Memory B cell (primary cell): Measurements from ENCODE around the gene TCAP.
A peak's percentile ranks its signal among the peaks of the same experiment; 100 is the strongest.

ENCODE experiments used
- ATAC-seq: fragments of 150-1000 bp; cut with Tn5 transposase; 2 replicates; pipeline ENCODE4 v1.10.0; 2021; ENCODE audit warnings: low read depth, mild to moderate bottlenecking, moderate library complexity
- DNase-seq, 2 donors: peaks; one replicate each; pipeline ENCODE4 v3.0.0; 2022; ENCODE audit warnings: low spot score in 2 of 2
- H3K27ac Mint-ChIP-seq: one replicate; pipeline ENCODE4 v1.8.0; 2022; ENCODE audit warnings: mild to moderate bottlenecking, moderate library complexity, mixed read lengths
- H3K27me3 Mint-ChIP-seq: one replicate; pipeline ENCODE4 v1.8.0; 2022; ENCODE audit warnings: mixed read lengths
- H3K36me3 Mint-ChIP-seq: one replicate; pipeline ENCODE4 v1.8.0; 2022; ENCODE audit warnings: mild to moderate bottlenecking, mixed read lengths
- H3K4me1 Mint-ChIP-seq: one replicate; pipeline ENCODE4 v1.8.0; 2022; ENCODE audit warnings: mixed read lengths
- H3K4me3 Mint-ChIP-seq: one replicate; pipeline ENCODE4 v1.8.0; 2022; ENCODE audit warnings: mild to moderate bottlenecking, moderate library complexity, mixed read lengths
- H3K9me3 Mint-ChIP-seq: one replicate; pipeline ENCODE4 v1.8.0; 2022; ENCODE audit warnings: mixed read lengths

Gene TCAP

GRCh38 chr17:39664581-39665561, at the start of gene TCAP:
Gene TCAP (plus strand): TSS chr17:39665349. CDS start chr17:39665360, 11 bp downstream.
- H3K4me1 Mint-ChIP-seq, result peaks cover 13% of the 10 kb centered on the region
- H3K27me3 Mint-ChIP-seq, result peaks cover 6% of the 10 kb centered on the region
- H3K27ac Mint-ChIP-seq, result no peak within 1 kb of the TSS
- ATAC-seq (no peak), DNase-seq (no peak)
- H3K4me3 Mint-ChIP-seq, result peak within 1 kb of the TSS; percentile 30
- no peaks in the 10 kb centered on the region for H3K9me3 Mint-ChIP-seq
- H3K36me3 Mint-ChIP-seq, result peaks cover 5% of the 10 kb centered on the region

- ATAC-seq (no peak), DNase-seq (no peak)
- Mint-ChIP-seq H3K27me3 (peaks cover 15% of the 10 kb centered on the region), H3K4me3 (no peak overlapping the region), H3K4me1 (peaks cover 17% of the 10 kb centered on the region), H3K36me3 (no peaks in the 10 kb centered on the region), H3K9me3 (no peaks in the 10 kb centered on the region), H3K27ac (no peak overlapping the region)
Measured at GRCh38 chr17:39615434-39615833, 49.7 kb upstream of the TCAP start.

- no peaks in the 10 kb centered on the region for H3K36me3 Mint-ChIP-seq
- no peak for DNase-seq
- H3K4me1 Mint-ChIP-seq, result peaks cover 20% of the 10 kb centered on the region
- peaks cover 12% of the 10 kb centered on the region for H3K27me3 Mint-ChIP-seq
- H3K9me3 Mint-ChIP-seq, result no peaks in the 10 kb centered on the region
- peak overlapping the region; percentile 51 for H3K4me3 Mint-ChIP-seq
- no peak for ATAC-seq
- H3K27ac Mint-ChIP-seq, result no peak overlapping the region
Measured at GRCh38 chr17:39617100-39617445, 48.1 kb upstream of the TCAP start.

- Mint-ChIP-seq H3K27ac (peak overlapping the region; percentile 84), H3K4me1 (peaks cover 25% of the 10 kb centered on the region), H3K9me3 (no peaks in the 10 kb centered on the region), H3K36me3 (no peaks in the 10 kb centered on the region), H3K4me3 (peak overlapping the region; percentile 95), H3K27me3 (peaks cover 12% of the 10 kb centered on the region)
- DNase-seq, result peak in 1 of 2 donors; percentile 53
- ATAC-seq, result peak; percentile 66
Measured at GRCh38 chr17:39617446-39618245, 47.5 kb upstream of the TCAP start.

GRCh38 chr17:39618246-39618913, 46.8 kb upstream of the TCAP start:
- H3K27ac Mint-ChIP-seq, result peak overlapping the region; percentile 84
- ATAC-seq (no peak), DNase-seq (no peak)
- H3K36me3 Mint-ChIP-seq, result no peaks in the 10 kb centered on the region
- peaks cover 8% of the 10 kb centered on the region for H3K27me3 Mint-ChIP-seq
- H3K4me1 Mint-ChIP-seq, result peaks cover 28% of the 10 kb centered on the region
- H3K9me3 Mint-ChIP-seq, result no peaks in the 10 kb centered on the region
- peak overlapping the region; percentile 95 for H3K4me3 Mint-ChIP-seq

DNA sequence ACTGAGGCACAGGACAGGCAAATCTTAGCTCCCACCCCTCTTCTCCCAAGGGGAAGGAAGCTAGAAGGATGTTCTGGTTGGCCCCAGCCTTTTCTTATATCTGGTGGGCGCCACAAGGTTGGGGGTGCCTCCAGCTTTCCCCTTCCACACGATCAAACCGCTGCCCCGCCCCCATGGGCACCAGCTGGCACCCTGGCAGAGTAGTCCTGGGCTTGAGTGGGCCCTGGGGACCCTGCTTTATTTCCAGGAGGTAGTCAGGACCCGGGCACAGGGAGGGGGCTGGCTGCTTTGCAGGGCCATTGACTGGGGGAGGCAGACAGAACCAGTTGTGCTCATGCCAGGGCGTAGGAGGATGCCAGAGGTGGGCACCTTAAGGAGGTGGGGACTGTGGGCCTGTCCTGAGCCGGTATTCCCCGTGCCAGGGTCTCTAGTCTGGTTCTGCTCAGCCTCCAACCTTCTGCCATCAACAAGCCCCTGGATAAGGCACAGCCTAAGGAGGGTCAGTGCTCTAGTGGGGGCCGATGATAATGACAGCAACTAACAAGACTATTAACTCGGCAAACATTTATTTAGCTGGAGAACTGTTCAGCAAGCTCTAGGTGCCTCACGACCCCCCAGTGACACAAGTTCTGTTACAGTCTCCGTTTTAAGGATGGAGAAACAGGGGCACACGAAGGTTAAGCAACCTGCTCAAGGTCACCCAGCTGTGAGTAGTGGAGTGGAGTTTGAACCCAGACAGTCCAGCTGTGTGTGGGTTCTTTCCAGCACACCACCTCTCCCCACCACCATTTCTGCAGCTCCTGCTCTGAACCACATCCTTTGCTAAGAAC, 46.0 kb upstream of the TCAP start:
- no peak overlapping the region for H3K4me3 Mint-ChIP-seq
- H3K9me3 Mint-ChIP-seq, result no peaks in the 10 kb centered on the region
- no peak overlapping the region for H3K27ac Mint-ChIP-seq
- H3K27me3 Mint-ChIP-seq, result peaks cover 7% of the 10 kb centered on the region
- no peak for DNase-seq
- H3K4me1 Mint-ChIP-seq, result peaks cover 28% of the 10 kb centered on the region
- ATAC-seq, result no peak
- no peaks in the 10 kb centered on the region for H3K36me3 Mint-ChIP-seq

GRCh38 chr17:39619786-39620101, 45.4 kb upstream of the TCAP start:
- no peak for ATAC-seq
- H3K9me3 Mint-ChIP-seq, result no peaks in the 10 kb centered on the region
- DNase-seq, result no peak
- H3K4me3 Mint-ChIP-seq, result no peak overlapping the region
- peaks cover 5% of the 10 kb centered on the region for H3K27me3 Mint-ChIP-seq
- H3K27ac Mint-ChIP-seq, result no peak overlapping the region
- H3K4me1 Mint-ChIP-seq, result peaks cover 26% of the 10 kb centered on the region
- H3K36me3 Mint-ChIP-seq, result no peaks in the 10 kb centered on the region

DNA sequence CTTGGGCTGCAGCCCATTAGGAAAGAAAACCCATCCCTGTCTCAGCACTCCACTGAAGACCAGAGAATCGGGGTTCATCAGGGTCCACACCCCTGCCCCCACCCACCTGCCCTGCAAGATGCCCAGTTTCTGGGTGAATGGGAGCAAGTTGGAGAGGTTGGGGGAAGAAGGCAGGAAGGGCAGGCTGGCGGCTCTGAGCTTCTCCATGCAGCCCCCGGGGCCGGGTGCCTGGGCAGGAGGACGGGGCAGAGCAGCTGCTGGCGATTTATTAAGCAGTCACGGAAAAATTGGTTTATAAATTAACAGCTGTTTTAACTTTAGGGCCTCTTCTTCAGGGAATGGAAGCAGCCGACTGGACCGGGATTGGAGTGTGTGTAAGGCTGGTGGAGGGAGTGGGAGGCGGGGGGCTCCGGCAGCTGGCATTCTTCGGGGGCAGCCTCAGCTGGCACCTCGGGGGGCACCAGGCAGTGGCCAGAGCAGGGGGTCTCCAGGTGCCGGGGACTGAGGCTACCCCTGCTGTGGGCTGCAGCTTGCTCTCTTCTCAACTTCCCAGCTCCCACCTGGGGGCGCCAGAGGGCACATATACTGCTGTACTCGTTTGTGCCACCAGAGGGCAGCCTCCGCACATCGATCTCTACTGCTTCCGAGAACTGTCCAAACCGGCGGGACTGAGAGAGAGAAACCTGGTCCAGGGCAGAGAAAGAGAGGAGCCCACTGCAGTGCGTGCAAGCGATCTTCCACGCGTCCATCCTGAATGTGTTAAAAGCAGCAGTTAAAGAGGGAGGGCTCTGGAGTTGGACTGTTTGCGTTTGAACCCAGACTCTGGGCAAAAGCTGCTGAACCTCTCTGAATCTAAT, 43.4 kb upstream of the TCAP start:
- Mint-ChIP-seq H3K27ac (peak overlapping the region; percentile 82), H3K9me3 (no peaks in the 10 kb centered on the region), H3K4me3 (peak overlapping the region; percentile 77), H3K4me1 (peaks cover 27% of the 10 kb centered on the region), H3K36me3 (no peaks in the 10 kb centered on the region), H3K27me3 (peaks cover 13% of the 10 kb centered on the region)
- ATAC-seq (peak; percentile 59), DNase-seq (peak; percentile 94 to 99)

DNA sequence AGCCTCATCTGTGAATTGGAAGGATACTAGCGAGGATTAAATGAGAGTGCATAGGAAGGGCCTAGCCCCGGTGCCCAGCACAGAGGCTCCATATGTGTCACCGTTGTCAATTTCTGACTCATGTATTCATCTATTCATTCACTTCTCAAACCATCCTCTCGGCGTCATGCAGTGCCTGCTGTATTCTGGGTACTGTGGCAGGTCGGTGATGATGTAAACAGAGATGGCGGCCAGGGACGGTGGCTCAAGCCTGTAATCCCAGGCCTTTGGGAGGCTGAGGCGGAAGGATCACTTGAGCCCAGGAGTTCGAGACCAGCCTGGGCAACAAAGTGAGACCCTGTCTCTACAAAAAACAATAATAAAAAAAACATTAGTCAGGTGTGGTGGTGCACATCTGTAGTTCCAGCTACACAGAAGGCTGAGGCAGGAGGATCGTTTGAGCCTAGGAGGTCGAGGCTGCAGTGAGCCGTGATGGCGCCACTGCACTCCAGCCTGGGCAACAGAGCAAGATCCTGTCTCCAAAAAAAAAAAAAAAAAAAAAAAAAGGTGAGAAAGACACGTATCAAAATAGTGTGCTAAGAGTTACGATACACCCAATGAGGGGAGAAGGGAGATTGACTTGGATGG, 42.7 kb upstream of the TCAP start:
- ATAC-seq (peak; percentile 47), DNase-seq (no peak)
- Mint-ChIP-seq H3K36me3 (no peaks in the 10 kb centered on the region), H3K27ac (peak overlapping the region; percentile 82), H3K4me3 (peak overlapping the region; percentile 77), H3K4me1 (peaks cover 29% of the 10 kb centered on the region), H3K9me3 (no peaks in the 10 kb centered on the region), H3K27me3 (peaks cover 14% of the 10 kb centered on the region)

- no peaks in the 10 kb centered on the region for H3K36me3 Mint-ChIP-seq
- no peaks in the 10 kb centered on the region for H3K9me3 Mint-ChIP-seq
- DNase-seq, result peak; percentile 90 to 97
- peaks cover 18% of the 10 kb centered on the region for H3K27me3 Mint-ChIP-seq
- H3K4me3 Mint-ChIP-seq, result peak overlapping the region; percentile 55
- H3K4me1 Mint-ChIP-seq, result peaks cover 25% of the 10 kb centered on the region
- ATAC-seq, result peak; percentile 65
- no peak overlapping the region for H3K27ac Mint-ChIP-seq
Measured at GRCh38 chr17:39623356-39623950, 41.7 kb upstream of the TCAP start.

GRCh38 chr17:39624313-39624712, 40.8 kb upstream of the TCAP start:
- ATAC-seq (no peak), DNase-seq (no peak)
- no peak overlapping the region for H3K27ac Mint-ChIP-seq
- peaks cover 20% of the 10 kb centered on the region for H3K27me3 Mint-ChIP-seq
- no peak overlapping the region for H3K4me3 Mint-ChIP-seq
- no peaks in the 10 kb centered on the region for H3K36me3 Mint-ChIP-seq
- no peaks in the 10 kb centered on the region for H3K9me3 Mint-ChIP-seq
- H3K4me1 Mint-ChIP-seq, result peaks cover 26% of the 10 kb centered on the region

- no peak overlapping the region for H3K4me3 Mint-ChIP-seq
- H3K27me3 Mint-ChIP-seq, result peaks cover 22% of the 10 kb centered on the region
- H3K4me1 Mint-ChIP-seq, result peaks cover 26% of the 10 kb centered on the region
- H3K9me3 Mint-ChIP-seq, result no peaks in the 10 kb centered on the region
- H3K36me3 Mint-ChIP-seq, result no peaks in the 10 kb centered on the region
- no peak for ATAC-seq
- DNase-seq, result no peak
- H3K27ac Mint-ChIP-seq, result no peak overlapping the region
Measured at GRCh38 chr17:39625198-39625785, 39.9 kb upstream of the TCAP start.
